HepG2 (cell line): ENCODE data around the gene ZC3H18. TPM values are rescaled to one million over a fixed set of nuclear protein-coding genes. Genes with fewer than 3 reads are reported as not detected.

Experiments used
- ARNTL ChIP-seq: sonication (generic); formaldehyde crosslinking; IDR thresholded peaks from 2 replicates; pipeline ENCODE4 v1.4.0; 2020; ENCODE audit warnings: mild to moderate bottlenecking, missing genetic modification reagents
- ATAD3A ChIP-seq: sonication (generic); formaldehyde crosslinking; IDR thresholded peaks from 2 replicates; pipeline ENCODE4 v1.4.0; 2020; ENCODE audit warnings: missing genetic modification reagents
- EHMT2 ChIP-seq: fragments of 200-600 bp; sonication (generic); IDR thresholded peaks from 2 replicates; pipeline ENCODE4 v1.7.0; 2017; ENCODE audit warnings: antibody characterized with exemption, low read depth, low read length, borderline replicate concordance
- GZF1 ChIP-seq: sonication (generic); formaldehyde crosslinking; IDR thresholded peaks from 2 replicates; pipeline ENCODE4 v1.5.1; 2020; ENCODE audit warnings: mild to moderate bottlenecking, missing genetic modification reagents
- KDM6A ChIP-seq: IDR thresholded peaks from 2 replicates; pipeline ENCODE4 v1.6.1; 2016; ENCODE audit warnings: low read depth
- LCORL ChIP-seq, 2 experiments: fragments of 450-650 bp in 1 of 2; sonication (generic) in 1 of 2; formaldehyde crosslinking in 1 of 2; IDR thresholded peaks; 2 replicates each; pipeline versions ENCODE4 v1.5.0 to v1.6.1; 2017 to 2020; ENCODE audit warnings: antibody characterized with exemption in 1 of 2, missing genetic modification reagents in 1 of 2
- MEIS2 ChIP-seq: sonication (generic); formaldehyde crosslinking; IDR thresholded peaks from 2 replicates; pipeline ENCODE4 v1.9.0; 2021; ENCODE audit warnings: mild to moderate bottlenecking, missing genetic modification reagents
- MXD4 ChIP-seq: IDR thresholded peaks from 2 replicates; pipeline ENCODE4 v1.6.1; 2016; ENCODE audit warnings: mild to moderate bottlenecking, missing biosample characterization, missing genetic modification reagents
- ZBTB7A ChIP-seq: sonication (generic); formaldehyde crosslinking; IDR thresholded peaks from 2 replicates; pipeline ENCODE4 v1.8.0; 2022; ENCODE audit warnings: mild to moderate bottlenecking, missing genetic modification reagents
- ZIK1 ChIP-seq: sonication (generic); formaldehyde crosslinking; IDR thresholded peaks from 2 replicates; pipeline ENCODE4 v1.5.0; 2020; ENCODE audit warnings: mild to moderate bottlenecking, low read depth, missing genetic modification reagents, borderline replicate concordance
- ZNF337 ChIP-seq: sonication (generic); formaldehyde crosslinking; IDR thresholded peaks from 2 replicates; pipeline ENCODE4 v1.5.1; 2020; ENCODE audit warnings: missing genetic modification reagents, low read depth, mild to moderate bottlenecking, borderline replicate concordance
- ZSCAN9 ChIP-seq: IDR thresholded peaks from 2 replicates; pipeline ENCODE4 v1.6.1; 2016; ENCODE audit warnings: borderline replicate concordance
- polyA plus RNA-seq, 8 experiments: library from polyadenylated mRNA; depleted of rRNA in 3 of 8; stranded (reverse) in 7 of 8; unstranded in 1 of 8; fragments of >200 nt; fragmentation: Illumina TruSeq in 4 of 8; extraction: Trizol in 4 of 8; gene quantifications; 2 replicates each; pipeline versions ENCODE4 v1.2.1 to v1.2.3, GENCODE V29; 2011 to 2016; ENCODE audit warnings: low read depth in 4 of 8, missing spikeins in 1 of 8, mixed read lengths in 1 of 8; ENCODE audit not compliant: insufficient read depth in 1 of 8
- total RNA-seq, 5 experiments: library from RNA; depleted of rRNA; stranded (reverse); fragments of >200 nt; fragmentation: Illumina TruSeq; extraction: Trizol; gene quantifications; 2 replicates each; pipeline ENCODE4 v1.2.3, GENCODE V29; 2016; ENCODE audit warnings: low read depth in 1 of 5
- TF ChIP-seq, protein P1 (sequence below): sonication (generic); formaldehyde crosslinking; IDR thresholded peaks from 2 replicates; pipeline ENCODE4 v1.5.1; 2020; ENCODE audit warnings: mild to moderate bottlenecking, missing genetic modification reagents
- TF ChIP-seq, protein P2 (sequence below): fragments of 450-650 bp; IDR thresholded peaks from 2 replicates; pipeline ENCODE4 v1.6.1; 2016
- TF ChIP-seq, protein P3 (sequence below): sonication (generic); formaldehyde crosslinking; IDR thresholded peaks from 2 replicates; pipeline ENCODE4 v1.4.0; 2020; ENCODE audit warnings: mild to moderate bottlenecking, low read depth, missing genetic modification reagents
- TF ChIP-seq, protein P4 (sequence below): sonication (generic); formaldehyde crosslinking; conservative IDR thresholded peaks from 2 replicates; pipeline ENCODE4 v1.8.1; 2023; ENCODE audit warnings: missing genetic modification reagents
- TF ChIP-seq, protein P5 (sequence below): sonication (generic); formaldehyde crosslinking; IDR thresholded peaks from 2 replicates; pipeline ENCODE4 v1.4.0; 2020; ENCODE audit warnings: missing genetic modification reagents, mild to moderate bottlenecking, borderline replicate concordance

Gene ZC3H18
- total and polyA plus RNA-seq, 2 of the 13 experiments (the other 11 are each of a cell fraction or from before 2014, with no cell fraction given) = 11.2 to 27.4 TPM

DNA sequence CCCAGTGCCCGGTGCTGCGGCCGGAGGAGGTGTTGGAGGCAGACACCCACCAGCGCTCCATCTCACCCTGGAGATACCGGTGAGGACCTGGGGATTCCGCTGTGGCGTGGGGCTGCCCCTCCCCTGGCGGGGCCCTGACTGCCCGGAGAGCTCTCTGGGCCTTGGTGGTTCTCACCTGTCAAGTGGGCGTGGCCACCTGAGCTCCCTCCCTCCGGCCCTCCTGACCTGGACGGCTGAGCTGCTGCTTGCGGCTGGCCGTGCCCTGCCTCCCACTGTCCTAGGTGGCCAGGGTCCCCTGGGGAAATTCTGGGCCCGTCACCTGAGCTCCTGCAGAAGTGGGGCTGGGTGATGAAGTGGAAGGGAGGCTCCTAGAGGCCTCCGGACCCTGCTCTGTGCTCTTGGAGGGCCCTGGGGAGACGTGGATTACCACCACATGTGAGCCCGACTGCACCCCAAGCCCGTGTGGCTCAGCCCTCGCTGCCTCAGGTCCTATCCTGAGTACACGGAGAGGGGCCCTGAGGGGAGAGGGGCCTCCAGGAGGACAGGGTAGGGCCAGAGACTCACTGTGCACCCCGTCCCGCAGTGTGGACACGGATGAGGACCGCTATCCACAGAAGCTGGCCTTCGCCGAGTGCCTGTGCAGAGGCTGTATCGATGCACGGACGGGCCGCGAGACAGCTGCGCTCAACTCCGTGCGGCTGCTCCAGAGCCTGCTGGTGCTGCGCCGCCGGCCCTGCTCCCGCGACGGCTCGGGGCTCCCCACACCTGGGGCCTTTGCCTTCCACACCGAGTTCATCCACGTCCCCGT is 69.2 kb downstream of the ZC3H18 start (continued):
- TF ChIP-seq GZF1 (CRISPR knock-in tag) (no peak), KDM6A (no peak), ZSCAN9 (no peak), ZNF337 (CRISPR knock-in tag) (no peak), ARNTL (CRISPR knock-in tag) (no peak), MXD4 (CRISPR knock-in tag) (no peak), ATAD3A (CRISPR knock-in tag) (no peak), ZIK1 (CRISPR knock-in tag) (no peak), MEIS2 (CRISPR knock-in tag) (no peak), LCORL (IDR thresholded peaks at IDR 0.05) (no peak), LCORL (CRISPR knock-in tag; IDR thresholded peaks at IDR 0.05) (peak; percentile 32; the same call in 1 of the 2 replicates), ZBTB7A (CRISPR knock-in tag) (no peak), EHMT2 (no peak)
- TF ChIP-seq, protein P1, sequence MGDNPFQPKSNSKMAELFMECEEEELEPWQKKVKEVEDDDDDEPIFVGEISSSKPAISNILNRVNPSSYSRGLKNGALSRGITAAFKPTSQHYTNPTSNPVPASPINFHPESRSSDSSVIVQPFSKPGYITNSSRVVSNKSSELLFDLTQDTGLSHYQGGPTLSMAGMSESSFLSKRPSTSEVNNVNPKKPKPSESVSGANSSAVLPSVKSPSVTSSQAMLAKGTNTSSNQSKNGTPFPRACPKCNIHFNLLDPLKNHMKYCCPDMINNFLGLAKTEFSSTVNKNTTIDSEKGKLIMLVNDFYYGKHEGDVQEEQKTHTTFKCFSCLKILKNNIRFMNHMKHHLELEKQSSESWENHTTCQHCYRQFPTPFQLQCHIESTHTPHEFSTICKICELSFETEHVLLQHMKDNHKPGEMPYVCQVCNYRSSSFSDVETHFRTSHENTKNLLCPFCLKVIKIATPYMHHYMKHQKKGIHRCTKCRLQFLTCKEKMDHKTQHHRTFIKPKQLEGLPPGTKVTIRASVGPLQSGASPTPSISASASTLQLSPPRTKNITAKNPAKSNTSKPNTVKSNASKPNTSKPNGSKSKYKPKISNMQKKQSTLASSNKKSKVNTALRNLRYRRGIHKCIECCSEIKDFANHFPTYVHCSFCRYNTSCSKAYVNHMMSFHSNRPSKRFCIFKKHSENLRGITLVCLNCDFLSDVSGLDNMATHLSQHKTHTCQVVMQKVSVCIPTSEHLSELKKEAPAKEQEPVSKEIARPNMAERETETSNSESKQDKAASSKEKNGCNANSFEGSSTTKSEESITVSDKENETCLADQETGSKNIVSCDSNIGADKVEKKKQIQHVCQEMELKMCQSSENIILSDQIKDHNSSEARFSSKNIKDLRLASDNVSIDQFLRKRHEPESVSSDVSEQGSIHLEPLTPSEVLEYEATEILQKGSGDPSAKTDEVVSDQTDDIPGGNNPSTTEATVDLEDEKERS (CRISPR knock-in tag) = no peak
- TF ChIP-seq, protein P2, sequence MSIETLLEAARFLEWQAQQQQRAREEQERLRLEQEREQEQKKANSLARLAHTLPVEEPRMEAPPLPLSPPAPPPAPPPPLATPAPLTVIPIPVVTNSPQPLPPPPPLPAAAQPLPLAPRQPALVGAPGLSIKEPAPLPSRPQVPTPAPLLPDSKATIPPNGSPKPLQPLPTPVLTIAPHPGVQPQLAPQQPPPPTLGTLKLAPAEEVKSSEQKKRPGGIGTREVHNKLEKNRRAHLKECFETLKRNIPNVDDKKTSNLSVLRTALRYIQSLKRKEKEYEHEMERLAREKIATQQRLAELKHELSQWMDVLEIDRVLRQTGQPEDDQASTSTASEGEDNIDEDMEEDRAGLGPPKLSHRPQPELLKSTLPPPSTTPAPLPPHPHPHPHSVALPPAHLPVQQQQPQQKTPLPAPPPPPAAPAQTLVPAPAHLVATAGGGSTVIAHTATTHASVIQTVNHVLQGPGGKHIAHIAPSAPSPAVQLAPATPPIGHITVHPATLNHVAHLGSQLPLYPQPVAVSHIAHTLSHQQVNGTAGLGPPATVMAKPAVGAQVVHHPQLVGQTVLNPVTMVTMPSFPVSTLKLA = no peak
- TF ChIP-seq, protein P3, sequence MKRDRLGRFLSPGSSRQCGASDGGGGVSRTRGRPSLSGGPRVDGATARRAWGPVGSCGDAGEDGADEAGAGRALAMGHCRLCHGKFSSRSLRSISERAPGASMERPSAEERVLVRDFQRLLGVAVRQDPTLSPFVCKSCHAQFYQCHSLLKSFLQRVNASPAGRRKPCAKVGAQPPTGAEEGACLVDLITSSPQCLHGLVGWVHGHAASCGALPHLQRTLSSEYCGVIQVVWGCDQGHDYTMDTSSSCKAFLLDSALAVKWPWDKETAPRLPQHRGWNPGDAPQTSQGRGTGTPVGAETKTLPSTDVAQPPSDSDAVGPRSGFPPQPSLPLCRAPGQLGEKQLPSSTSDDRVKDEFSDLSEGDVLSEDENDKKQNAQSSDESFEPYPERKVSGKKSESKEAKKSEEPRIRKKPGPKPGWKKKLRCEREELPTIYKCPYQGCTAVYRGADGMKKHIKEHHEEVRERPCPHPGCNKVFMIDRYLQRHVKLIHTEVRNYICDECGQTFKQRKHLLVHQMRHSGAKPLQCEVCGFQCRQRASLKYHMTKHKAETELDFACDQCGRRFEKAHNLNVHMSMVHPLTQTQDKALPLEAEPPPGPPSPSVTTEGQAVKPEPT (CRISPR knock-in tag) = no peak
- TF ChIP-seq, protein P4, sequence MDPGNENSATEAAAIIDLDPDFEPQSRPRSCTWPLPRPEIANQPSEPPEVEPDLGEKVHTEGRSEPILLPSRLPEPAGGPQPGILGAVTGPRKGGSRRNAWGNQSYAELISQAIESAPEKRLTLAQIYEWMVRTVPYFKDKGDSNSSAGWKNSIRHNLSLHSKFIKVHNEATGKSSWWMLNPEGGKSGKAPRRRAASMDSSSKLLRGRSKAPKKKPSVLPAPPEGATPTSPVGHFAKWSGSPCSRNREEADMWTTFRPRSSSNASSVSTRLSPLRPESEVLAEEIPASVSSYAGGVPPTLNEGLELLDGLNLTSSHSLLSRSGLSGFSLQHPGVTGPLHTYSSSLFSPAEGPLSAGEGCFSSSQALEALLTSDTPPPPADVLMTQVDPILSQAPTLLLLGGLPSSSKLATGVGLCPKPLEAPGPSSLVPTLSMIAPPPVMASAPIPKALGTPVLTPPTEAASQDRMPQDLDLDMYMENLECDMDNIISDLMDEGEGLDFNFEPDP (CRISPR knock-in tag) = 0 out of 2 replicates have a peak, but pooled peaks have one; percentile 64
- TF ChIP-seq, protein P5, sequence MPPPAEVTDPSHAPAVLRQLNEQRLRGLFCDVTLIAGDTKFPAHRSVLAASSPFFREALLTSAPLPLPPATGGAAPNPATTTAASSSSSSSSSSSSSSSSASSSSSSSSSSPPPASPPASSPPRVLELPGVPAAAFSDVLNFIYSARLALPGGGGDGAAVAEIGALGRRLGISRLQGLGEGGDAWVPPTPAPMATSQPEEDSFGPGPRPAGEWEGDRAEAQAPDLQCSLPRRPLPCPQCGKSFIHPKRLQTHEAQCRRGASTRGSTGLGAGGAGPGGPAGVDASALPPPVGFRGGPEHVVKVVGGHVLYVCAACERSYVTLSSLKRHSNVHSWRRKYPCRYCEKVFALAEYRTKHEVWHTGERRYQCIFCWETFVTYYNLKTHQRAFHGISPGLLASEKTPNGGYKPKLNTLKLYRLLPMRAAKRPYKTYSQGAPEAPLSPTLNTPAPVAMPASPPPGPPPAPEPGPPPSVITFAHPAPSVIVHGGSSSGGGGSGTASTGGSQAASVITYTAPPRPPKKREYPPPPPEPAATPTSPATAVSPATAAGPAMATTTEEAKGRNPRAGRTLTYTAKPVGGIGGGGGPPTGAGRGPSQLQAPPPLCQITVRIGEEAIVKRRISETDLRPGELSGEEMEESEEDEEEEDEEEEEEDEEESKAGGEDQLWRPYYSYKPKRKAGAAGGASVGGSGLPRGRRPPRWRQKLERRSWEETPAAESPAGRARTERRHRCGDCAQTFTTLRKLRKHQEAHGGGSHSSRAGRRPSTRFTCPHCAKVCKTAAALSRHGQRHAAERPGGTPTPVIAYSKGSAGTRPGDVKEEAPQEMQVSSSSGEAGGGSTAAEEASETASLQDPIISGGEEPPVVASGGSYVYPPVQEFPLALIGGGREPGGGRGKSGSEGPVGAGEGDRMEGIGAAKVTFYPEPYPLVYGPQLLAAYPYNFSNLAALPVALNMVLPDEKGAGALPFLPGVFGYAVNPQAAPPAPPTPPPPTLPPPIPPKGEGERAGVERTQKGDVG = 0 out of 2 replicates have a peak, but pooled peaks have one; percentile 20
